Tracheal epithelial cell (primary cell): Measurements from ENCODE around the gene TDRD6. TPM values are rescaled to one million over a fixed set of nuclear protein-coding genes. Genes with fewer than 3 reads are reported as not detected.

Experiments used
- total RNA-seq: library from RNA; depleted of rRNA; stranded (reverse); fragments of >200 nt; gene quantifications from 2 replicates; pipeline ENCODE4 v1.2.1, GENCODE V29; 2014

The TDRD6 gene
- under 0.01 and 0.43 TPM in 2 replicates for total RNA-seq

GRCh38 chr6:46687619-46688097 lies at the start of gene TDRD6:
Gene TDRD6 (plus strand): TSS chr6:46687885. CDS start chr6:46688129, 244 bp downstream.

GRCh38 chr6:46652603-46653438 lies 34.9 kb upstream of the TDRD6 start, which contains the start of the genes CYP39A1 and SLC25A27:
Gene CYP39A1 (minus strand): TSS chr6:46652818. CDS start chr6:46652582, 236 bp downstream.
Gene SLC25A27 (plus strand): TSS chr6:46652975. CDS start chr6:46653193, 218 bp downstream.

GRCh38 chr6:46734867-46735719 lies 47.4 kb downstream of the TDRD6 start, which contains the start of gene PLA2G7:
Gene PLA2G7 (minus strand): TSS chr6:46735375. CDS start chr6:46722891, 12,484 bp downstream.

GRCh38 chr6:46746696-46747095 lies 59.0 kb downstream of the TDRD6 start, which contains the start of gene ANKRD66:
Gene ANKRD66 (plus strand): TSS chr6:46746933. CDS start chr6:46751949, 5,016 bp downstream.

Other genes starting within 250 kb of the TDRD6 start
- 0.72 TPM in 1 of 2 replicates, not detected in the other for gene RCAN2, start 196.4 kb upstream of the TDRD6 start, total RNA-seq
- 2.4 and 5.3 TPM in 2 replicates for gene CYP39A1, start 35.1 kb upstream of the TDRD6 start, total RNA-seq
- gene SLC25A27, start 34.9 kb upstream of the TDRD6 start, total RNA-seq = 2.8 and 3.1 TPM in 2 replicates
- 0.72 TPM in 1 of 2 replicates, not detected in the other for gene PLA2G7, start 47.5 kb downstream of the TDRD6 start, total RNA-seq
- gene ANKRD66, start 59.0 kb downstream of the TDRD6 start, total RNA-seq = not detected in 2 replicates
- not detected in 2 replicates for gene MEP1A, start 105.5 kb downstream of the TDRD6 start, total RNA-seq
- under 0.01 and 0.48 TPM in 2 replicates for gene ADGRF5, start 234.1 kb downstream of the TDRD6 start, total RNA-seq